Measurements from ENCODE around the gene GNPDA2. TPM values are rescaled to one million over a fixed set of nuclear protein-coding genes. Genes with fewer than 3 reads are reported as not detected.

Gene GNPDA2
- total and polyA plus RNA-seq, 9 of the 15 experiments (the other 6 are each of a cell fraction or from before 2014, with no cell fraction given): 10.6 to 20.4 (median 13.0) TPM

- TF ChIP-seq, protein P1, sequence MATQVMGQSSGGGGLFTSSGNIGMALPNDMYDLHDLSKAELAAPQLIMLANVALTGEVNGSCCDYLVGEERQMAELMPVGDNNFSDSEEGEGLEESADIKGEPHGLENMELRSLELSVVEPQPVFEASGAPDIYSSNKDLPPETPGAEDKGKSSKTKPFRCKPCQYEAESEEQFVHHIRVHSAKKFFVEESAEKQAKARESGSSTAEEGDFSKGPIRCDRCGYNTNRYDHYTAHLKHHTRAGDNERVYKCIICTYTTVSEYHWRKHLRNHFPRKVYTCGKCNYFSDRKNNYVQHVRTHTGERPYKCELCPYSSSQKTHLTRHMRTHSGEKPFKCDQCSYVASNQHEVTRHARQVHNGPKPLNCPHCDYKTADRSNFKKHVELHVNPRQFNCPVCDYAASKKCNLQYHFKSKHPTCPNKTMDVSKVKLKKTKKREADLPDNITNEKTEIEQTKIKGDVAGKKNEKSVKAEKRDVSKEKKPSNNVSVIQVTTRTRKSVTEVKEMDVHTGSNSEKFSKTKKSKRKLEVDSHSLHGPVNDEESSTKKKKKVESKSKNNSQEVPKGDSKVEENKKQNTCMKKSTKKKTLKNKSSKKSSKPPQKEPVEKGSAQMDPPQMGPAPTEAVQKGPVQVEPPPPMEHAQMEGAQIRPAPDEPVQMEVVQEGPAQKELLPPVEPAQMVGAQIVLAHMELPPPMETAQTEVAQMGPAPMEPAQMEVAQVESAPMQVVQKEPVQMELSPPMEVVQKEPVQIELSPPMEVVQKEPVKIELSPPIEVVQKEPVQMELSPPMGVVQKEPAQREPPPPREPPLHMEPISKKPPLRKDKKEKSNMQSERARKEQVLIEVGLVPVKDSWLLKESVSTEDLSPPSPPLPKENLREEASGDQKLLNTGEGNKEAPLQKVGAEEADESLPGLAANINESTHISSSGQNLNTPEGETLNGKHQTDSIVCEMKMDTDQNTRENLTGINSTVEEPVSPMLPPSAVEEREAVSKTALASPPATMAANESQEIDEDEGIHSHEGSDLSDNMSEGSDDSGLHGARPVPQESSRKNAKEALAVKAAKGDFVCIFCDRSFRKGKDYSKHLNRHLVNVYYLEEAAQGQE (IDR thresholded peaks at IDR 0.05; ENCODE audit: borderline replicate concordance): peak; percentile 58
- TF ChIP-seq, protein P1 (CRISPR knock-in tag; IDR thresholded peaks at IDR 0.05; ENCODE audit: low read depth): peak; percentile 2; the same call in 1 of the 2 replicates
- TF ChIP-seq, protein P2, sequence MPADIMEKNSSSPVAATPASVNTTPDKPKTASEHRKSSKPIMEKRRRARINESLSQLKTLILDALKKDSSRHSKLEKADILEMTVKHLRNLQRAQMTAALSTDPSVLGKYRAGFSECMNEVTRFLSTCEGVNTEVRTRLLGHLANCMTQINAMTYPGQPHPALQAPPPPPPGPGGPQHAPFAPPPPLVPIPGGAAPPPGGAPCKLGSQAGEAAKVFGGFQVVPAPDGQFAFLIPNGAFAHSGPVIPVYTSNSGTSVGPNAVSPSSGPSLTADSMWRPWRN (IDR thresholded peaks at IDR 0.05; ENCODE audit: low read depth): no peak
- TF ChIP-seq ZNF3 (CRISPR knock-in tag; IDR thresholded peaks at IDR 0.05): no peak
- TF ChIP-seq RBBP5 (IDR thresholded peaks at IDR 0.05; ENCODE audit: borderline replicate concordance, insufficient read depth, low read length, poor library complexity, severe bottlenecking): peak; percentile 96
- TF ChIP-seq GTF2B (IDR thresholded peaks at IDR 0.05; ENCODE audit: extremely low read depth, insufficient read length): peak; percentile 47
- TF ChIP-seq MEIS2 (IDR thresholded peaks at IDR 0.05; ENCODE audit: partially characterized antibody): no peak
- peak; percentile 34; the same call in 1 of the 2 replicates for TF ChIP-seq ZNF12 (CRISPR knock-in tag; IDR thresholded peaks at IDR 0.05)
- TF ChIP-seq LEF1 (IDR thresholded peaks at IDR 0.05): peak; percentile 21; the same call in 1 of the 2 replicates
- TF ChIP-seq ZNF609 (CRISPR knock-in tag; IDR thresholded peaks at IDR 0.05; ENCODE audit: borderline replicate concordance): no peak
- TF ChIP-seq ZSCAN32 (CRISPR knock-in tag; IDR thresholded peaks at IDR 0.05): 0 out of 2 replicates have a peak, but pooled peaks have one; percentile 32
These were observed 48.0 kb downstream of the GNPDA2 start, which contains the start of gene GUF1 (continued) for GRCh38 chr4:44678094-44679041.

All from K562 (cell line).